ENCODE measurements around the gene CFAP77.

Gene CFAP77

GRCh38 chr9:132381966-132382541 lies 28.0 kb upstream of the CFAP77 start:
- Histone ChIP-seq H3K4me3 (ENCODE audit: low read depth in 1 of 2, low read length in 2 of 2) (no peak overlapping the region), H3K27ac (ENCODE audit: low read depth, low read length) (no peak overlapping the region), H3K27me3 (ENCODE audit: control insufficient read depth in 1 of 2, insufficient read depth in 2 of 2, low read length in 2 of 2) (no peaks in the 10 kb centered on the region), H3K36me3 (ENCODE audit: control insufficient read depth in 1 of 2, insufficient read depth in 2 of 2, low read length in 2 of 2) (peaks cover 28 to 52% of the 10 kb centered on the region in 2 donors), H3K4me1 (ENCODE audit: control insufficient read depth in 1 of 2, insufficient read depth in 2 of 2, low read length in 2 of 2) (peaks cover 0 to 6% of the 10 kb centered on the region in 2 donors), H3K9me3 (ENCODE audit: control insufficient read depth in 1 of 2, low read length in 2 of 2) (no peaks in the 10 kb centered on the region), H3K9ac (ENCODE audit: low read depth in 1 of 2, low read length in 2 of 2) (no peak overlapping the region)

- Histone ChIP-seq H3K27ac (ENCODE audit: low read depth, low read length) (no peak overlapping the region), H3K27me3 (ENCODE audit: control insufficient read depth in 1 of 2, insufficient read depth in 2 of 2, low read length in 2 of 2) (no peaks in the 10 kb centered on the region), H3K4me3 (ENCODE audit: low read depth in 1 of 2, low read length in 2 of 2) (no peak overlapping the region), H3K4me1 (ENCODE audit: control insufficient read depth in 1 of 2, insufficient read depth in 2 of 2, low read length in 2 of 2) (peaks cover 0 to 6% of the 10 kb centered on the region in 2 donors), H3K36me3 (ENCODE audit: control insufficient read depth in 1 of 2, insufficient read depth in 2 of 2, low read length in 2 of 2) (peaks cover 29 to 51% of the 10 kb centered on the region in 2 donors), H3K9ac (ENCODE audit: low read depth in 1 of 2, low read length in 2 of 2) (no peak overlapping the region), H3K9me3 (ENCODE audit: control insufficient read depth in 1 of 2, low read length in 2 of 2) (no peaks in the 10 kb centered on the region)
Observed at GRCh38 chr9:132383462-132383883, 26.5 kb upstream of the CFAP77 start.

- peaks cover 25 to 51% of the 10 kb centered on the region in 2 donors for H3K36me3 ChIP-seq (ENCODE audit: control insufficient read depth in 1 of 2, insufficient read depth in 2 of 2, low read length in 2 of 2)
- H3K9me3 ChIP-seq (ENCODE audit: control insufficient read depth in 1 of 2, low read length in 2 of 2), result no peaks in the 10 kb centered on the region
- no peaks in the 10 kb centered on the region for H3K27me3 ChIP-seq (ENCODE audit: control insufficient read depth in 1 of 2, insufficient read depth in 2 of 2, low read length in 2 of 2)
- no peak overlapping the region for H3K9ac ChIP-seq (ENCODE audit: low read depth in 1 of 2, low read length in 2 of 2)
- H3K27ac ChIP-seq (ENCODE audit: low read depth, low read length), result no peak overlapping the region
- H3K4me1 ChIP-seq (ENCODE audit: control insufficient read depth in 1 of 2, insufficient read depth in 2 of 2, low read length in 2 of 2), result peaks cover 0 to 6% of the 10 kb centered on the region in 2 donors
- no peak overlapping the region for H3K4me3 ChIP-seq (ENCODE audit: low read depth in 1 of 2, low read length in 2 of 2)
Observed at GRCh38 chr9:132384376-132384775, 25.6 kb upstream of the CFAP77 start.

DNA sequence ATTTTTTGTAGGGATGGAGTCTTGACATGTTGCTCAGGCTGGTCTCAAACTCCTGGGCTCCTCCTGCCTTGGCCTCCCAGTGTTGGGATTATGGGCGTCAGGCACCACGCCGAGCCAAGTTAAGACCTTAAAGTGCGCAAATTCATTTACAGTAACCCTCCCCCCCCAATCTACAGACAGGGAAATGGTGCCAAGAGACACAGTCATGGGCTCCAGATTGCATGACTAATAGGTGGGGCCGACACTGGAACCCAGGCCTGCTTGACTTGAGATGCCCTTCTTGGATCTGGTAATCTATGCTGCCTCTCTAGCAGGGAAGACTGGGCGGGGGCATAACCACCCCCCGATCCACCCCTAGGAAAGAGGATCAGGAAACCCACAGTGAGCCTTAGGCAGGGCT lies 22.9 kb upstream of the CFAP77 start:
- Histone ChIP-seq H3K4me1 (ENCODE audit: control insufficient read depth in 1 of 2, insufficient read depth in 2 of 2, low read length in 2 of 2) (no peaks in the 10 kb centered on the region), H3K27ac (ENCODE audit: low read depth, low read length) (no peak overlapping the region)

GRCh38 chr9:132390966-132391365 lies 19.0 kb upstream of the CFAP77 start:
- Histone ChIP-seq H3K9me3 (ENCODE audit: control insufficient read depth in 1 of 2, low read length in 2 of 2) (no peaks in the 10 kb centered on the region), H3K4me1 (ENCODE audit: control insufficient read depth in 1 of 2, insufficient read depth in 2 of 2, low read length in 2 of 2) (no peaks in the 10 kb centered on the region), H3K9ac (ENCODE audit: low read depth in 1 of 2, low read length in 2 of 2) (no peak overlapping the region), H3K36me3 (ENCODE audit: control insufficient read depth in 1 of 2, insufficient read depth in 2 of 2, low read length in 2 of 2) (peaks cover 37 to 84% of the 10 kb centered on the region in 2 donors), H3K27me3 (ENCODE audit: control insufficient read depth in 1 of 2, insufficient read depth in 2 of 2, low read length in 2 of 2) (no peaks in the 10 kb centered on the region), H3K4me3 (ENCODE audit: low read depth in 1 of 2, low read length in 2 of 2) (no peak overlapping the region), H3K27ac (ENCODE audit: low read depth, low read length) (no peak overlapping the region)

More for the DNA sequence above, 22.9 kb upstream of the CFAP77 start:
- H3K4me3 ChIP-seq (ENCODE audit: low read depth in 1 of 2, low read length in 2 of 2), result no peak overlapping the region
- H3K27me3 ChIP-seq (ENCODE audit: control insufficient read depth in 1 of 2, insufficient read depth in 2 of 2, low read length in 2 of 2), result no peaks in the 10 kb centered on the region
- no peak overlapping the region for H3K9ac ChIP-seq (ENCODE audit: low read depth in 1 of 2, low read length in 2 of 2)
- peaks cover 41 to 70% of the 10 kb centered on the region in 2 donors for H3K36me3 ChIP-seq (ENCODE audit: control insufficient read depth in 1 of 2, insufficient read depth in 2 of 2, low read length in 2 of 2)
- no peaks in the 10 kb centered on the region for H3K9me3 ChIP-seq (ENCODE audit: control insufficient read depth in 1 of 2, low read length in 2 of 2)

GRCh38 chr9:132391449-132391848 lies 18.6 kb upstream of the CFAP77 start:
- Histone ChIP-seq H3K9ac (ENCODE audit: low read depth in 1 of 2, low read length in 2 of 2) (no peak overlapping the region), H3K4me1 (ENCODE audit: control insufficient read depth in 1 of 2, insufficient read depth in 2 of 2, low read length in 2 of 2) (no peaks in the 10 kb centered on the region), H3K9me3 (ENCODE audit: control insufficient read depth in 1 of 2, low read length in 2 of 2) (no peaks in the 10 kb centered on the region), H3K27ac (ENCODE audit: low read depth, low read length) (no peak overlapping the region), H3K36me3 (ENCODE audit: control insufficient read depth in 1 of 2, insufficient read depth in 2 of 2, low read length in 2 of 2) (peaks cover 37 to 84% of the 10 kb centered on the region in 2 donors), H3K27me3 (ENCODE audit: control insufficient read depth in 1 of 2, insufficient read depth in 2 of 2, low read length in 2 of 2) (no peaks in the 10 kb centered on the region), H3K4me3 (ENCODE audit: low read depth in 1 of 2, low read length in 2 of 2) (no peak overlapping the region)

GRCh38 chr9:132395560-132395959 lies 14.5 kb upstream of the CFAP77 start:
- no peaks in the 10 kb centered on the region for H3K4me1 ChIP-seq (ENCODE audit: control insufficient read depth in 1 of 2, insufficient read depth in 2 of 2, low read length in 2 of 2)
- no peak overlapping the region for H3K4me3 ChIP-seq (ENCODE audit: low read depth in 1 of 2, low read length in 2 of 2)
- peaks cover 25 to 79% of the 10 kb centered on the region in 2 donors for H3K36me3 ChIP-seq (ENCODE audit: control insufficient read depth in 1 of 2, insufficient read depth in 2 of 2, low read length in 2 of 2)
- H3K9ac ChIP-seq (ENCODE audit: low read depth in 1 of 2, low read length in 2 of 2), result no peak overlapping the region
- no peaks in the 10 kb centered on the region for H3K9me3 ChIP-seq (ENCODE audit: control insufficient read depth in 1 of 2, low read length in 2 of 2)
- H3K27ac ChIP-seq (ENCODE audit: low read depth, low read length), result no peak overlapping the region
- no peaks in the 10 kb centered on the region for H3K27me3 ChIP-seq (ENCODE audit: control insufficient read depth in 1 of 2, insufficient read depth in 2 of 2, low read length in 2 of 2)

DNA sequence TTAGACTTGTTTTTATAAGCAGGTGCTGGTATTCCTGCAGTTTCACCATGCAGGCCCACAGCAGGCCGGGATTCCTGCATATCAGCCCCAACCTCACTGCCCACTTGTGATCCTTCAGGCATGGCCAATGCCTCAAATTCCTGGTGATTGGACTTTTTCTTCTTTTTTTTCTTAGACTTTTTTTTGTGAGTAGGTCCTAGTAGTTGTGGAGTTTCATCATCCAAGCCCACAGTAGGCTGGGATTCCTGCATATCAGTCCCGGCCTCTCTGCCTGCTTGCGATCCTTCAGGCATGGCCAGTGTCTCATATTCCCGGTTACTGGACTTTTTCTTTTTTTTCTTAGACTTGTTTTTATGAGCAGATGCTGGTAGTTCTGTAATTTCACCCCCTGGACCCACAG lies 8.2 kb upstream of the CFAP77 start:
- Histone ChIP-seq H3K4me1 (ENCODE audit: control insufficient read depth in 1 of 2, insufficient read depth in 2 of 2, low read length in 2 of 2) (peaks cover 10 to 12% of the 10 kb centered on the region in 2 donors), H3K4me3 (ENCODE audit: low read depth in 1 of 2, low read length in 2 of 2) (no peak overlapping the region), H3K9me3 (ENCODE audit: control insufficient read depth in 1 of 2, low read length in 2 of 2) (no peaks in the 10 kb centered on the region), H3K9ac (ENCODE audit: low read depth in 1 of 2, low read length in 2 of 2) (no peak overlapping the region), H3K27ac (ENCODE audit: low read depth, low read length) (no peak overlapping the region), H3K27me3 (ENCODE audit: control insufficient read depth in 1 of 2, insufficient read depth in 2 of 2, low read length in 2 of 2) (no peaks in the 10 kb centered on the region), H3K36me3 (ENCODE audit: control insufficient read depth in 1 of 2, insufficient read depth in 2 of 2, low read length in 2 of 2) (peaks cover 11 to 48% of the 10 kb centered on the region in 2 donors)

GRCh38 chr9:132404228-132404881 lies 5.7 kb upstream of the CFAP77 start:
- H3K9ac ChIP-seq (ENCODE audit: low read depth in 1 of 2, low read length in 2 of 2), result no peak overlapping the region
- H3K27me3 ChIP-seq (ENCODE audit: control insufficient read depth in 1 of 2, insufficient read depth in 2 of 2, low read length in 2 of 2), result peaks cover 1 to 3% of the 10 kb centered on the region in 2 donors
- H3K4me3 ChIP-seq (ENCODE audit: low read depth in 1 of 2, low read length in 2 of 2), result no peak overlapping the region
- H3K9me3 ChIP-seq (ENCODE audit: control insufficient read depth in 1 of 2, low read length in 2 of 2), result no peaks in the 10 kb centered on the region
- H3K4me1 ChIP-seq (ENCODE audit: control insufficient read depth in 1 of 2, insufficient read depth in 2 of 2, low read length in 2 of 2), result peaks cover 15 to 16% of the 10 kb centered on the region in 2 donors
- H3K36me3 ChIP-seq (ENCODE audit: control insufficient read depth in 1 of 2, insufficient read depth in 2 of 2, low read length in 2 of 2), result peaks cover 11 to 26% of the 10 kb centered on the region in 2 donors
- no peak overlapping the region for H3K27ac ChIP-seq (ENCODE audit: low read depth, low read length)

GRCh38 chr9:132406554-132407122 lies 3.4 kb upstream of the CFAP77 start, which contains the start of gene TTF1:
Gene TTF1 (minus strand): TSS chr9:132406840. CDS start chr9:132402821, 4,019 bp downstream.
- Histone ChIP-seq H3K27me3 (ENCODE audit: control insufficient read depth in 1 of 2, insufficient read depth in 2 of 2, low read length in 2 of 2) (peaks cover 20 to 23% of the 10 kb centered on the region in 2 donors), H3K4me1 (ENCODE audit: control insufficient read depth in 1 of 2, insufficient read depth in 2 of 2, low read length in 2 of 2) (peaks cover 24 to 28% of the 10 kb centered on the region in 2 donors), H3K4me3 (ENCODE audit: low read depth in 1 of 2, low read length in 2 of 2) (peak within 1 kb of the TSS; percentile 80 to 89), H3K9me3 (ENCODE audit: control insufficient read depth in 1 of 2, low read length in 2 of 2) (no peaks in the 10 kb centered on the region), H3K27ac (ENCODE audit: low read depth, low read length) (no peak within 1 kb of the TSS), H3K36me3 (ENCODE audit: control insufficient read depth in 1 of 2, insufficient read depth in 2 of 2, low read length in 2 of 2) (peaks cover under 1 to 16% of the 10 kb centered on the region in 2 donors), H3K9ac (ENCODE audit: low read depth in 1 of 2, low read length in 2 of 2) (peak within 1 kb of the TSS; percentile 64 to 68)
